ENCODE results near the gene CLGN. TPM values are rescaled to one million over a fixed set of nuclear protein-coding genes. Genes with fewer than 3 reads are reported as not detected.
"Not testable (repeated sequence)": the region's sequence is repeated elsewhere in the genome, so short reads cannot be mapped to it uniquely, and the experiment has no call there.

Gene CLGN, protein sequence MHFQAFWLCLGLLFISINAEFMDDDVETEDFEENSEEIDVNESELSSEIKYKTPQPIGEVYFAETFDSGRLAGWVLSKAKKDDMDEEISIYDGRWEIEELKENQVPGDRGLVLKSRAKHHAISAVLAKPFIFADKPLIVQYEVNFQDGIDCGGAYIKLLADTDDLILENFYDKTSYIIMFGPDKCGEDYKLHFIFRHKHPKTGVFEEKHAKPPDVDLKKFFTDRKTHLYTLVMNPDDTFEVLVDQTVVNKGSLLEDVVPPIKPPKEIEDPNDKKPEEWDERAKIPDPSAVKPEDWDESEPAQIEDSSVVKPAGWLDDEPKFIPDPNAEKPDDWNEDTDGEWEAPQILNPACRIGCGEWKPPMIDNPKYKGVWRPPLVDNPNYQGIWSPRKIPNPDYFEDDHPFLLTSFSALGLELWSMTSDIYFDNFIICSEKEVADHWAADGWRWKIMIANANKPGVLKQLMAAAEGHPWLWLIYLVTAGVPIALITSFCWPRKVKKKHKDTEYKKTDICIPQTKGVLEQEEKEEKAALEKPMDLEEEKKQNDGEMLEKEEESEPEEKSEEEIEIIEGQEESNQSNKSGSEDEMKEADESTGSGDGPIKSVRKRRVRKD
- polyA plus RNA-seq (ENCODE audit: insufficient read length in 12 of 12), result 1 to 10 TPM in 10 of 12 donors, not detected in 2; 1.7 to 3.2 (median 2.6) TPM
- long read RNA-seq, donor 1, result 0 reads
- long read RNA-seq, donor 2, result 0 reads
- long read RNA-seq, donor 3, result 0 reads
- long read RNA-seq, donor 4, result 0 reads
- long read RNA-seq, donor 5, result 0 reads
- long read RNA-seq, donor 6, result 0 reads
- long read RNA-seq, donor 7, result 0 reads
- long read RNA-seq, donor 8, result 0 reads
- long read RNA-seq, donor 9, result 0 reads
- long read RNA-seq, donor 10, result 0 reads
- long read RNA-seq, donor 11, partial matches to known transcripts, result 0 of 1 reads
- long read RNA-seq, donor 11, other reads (novel, unspliced or antisense), result 0 of 1 reads

DNA sequence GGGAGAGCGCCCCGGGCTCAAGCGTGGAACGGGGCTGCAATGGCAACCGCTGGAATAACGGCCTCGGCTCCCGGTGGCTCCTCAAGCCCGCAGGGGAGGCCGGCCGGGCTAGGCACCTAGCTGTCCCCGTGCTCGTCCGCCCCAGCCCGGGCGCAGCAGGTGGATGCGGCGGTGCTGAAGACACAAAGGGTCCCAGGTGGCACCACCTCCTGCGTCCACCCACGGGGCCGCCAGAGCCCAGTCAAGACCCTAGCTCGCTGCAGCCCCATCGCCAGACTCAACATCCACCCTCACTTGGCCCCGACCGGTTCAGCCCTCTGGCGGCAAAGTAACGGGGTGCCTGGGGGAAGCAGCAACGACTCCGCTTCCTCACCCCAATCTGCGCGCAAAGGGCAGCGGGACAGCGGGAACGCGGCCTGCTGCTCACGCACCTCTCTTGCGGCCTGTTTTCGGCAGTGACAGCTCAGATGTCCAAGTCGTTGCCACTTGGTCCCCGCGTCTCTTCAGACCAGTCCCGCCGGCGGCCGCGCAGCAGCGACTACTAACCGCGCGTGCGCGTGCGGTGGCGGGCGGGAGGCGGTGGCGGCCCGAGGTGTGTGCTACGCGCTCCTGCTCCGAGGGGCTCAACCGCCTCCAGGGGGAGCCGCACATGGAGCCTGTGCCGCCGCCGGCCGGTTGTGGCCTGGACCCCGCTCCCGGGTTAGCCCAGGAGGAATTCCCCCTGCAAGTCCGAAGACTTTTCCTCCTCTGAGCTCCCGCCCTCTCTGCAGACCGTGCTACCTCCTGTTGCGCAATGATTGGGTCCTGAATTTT lies at the start of gene CLGN:
TSS of gene CLGN (minus strand) at position 543 of the 813 bp plus-strand sequence. CDS start 14,570 bp downstream, outside the sequence.
- DNase-seq, result peak; percentile 54

DNA sequence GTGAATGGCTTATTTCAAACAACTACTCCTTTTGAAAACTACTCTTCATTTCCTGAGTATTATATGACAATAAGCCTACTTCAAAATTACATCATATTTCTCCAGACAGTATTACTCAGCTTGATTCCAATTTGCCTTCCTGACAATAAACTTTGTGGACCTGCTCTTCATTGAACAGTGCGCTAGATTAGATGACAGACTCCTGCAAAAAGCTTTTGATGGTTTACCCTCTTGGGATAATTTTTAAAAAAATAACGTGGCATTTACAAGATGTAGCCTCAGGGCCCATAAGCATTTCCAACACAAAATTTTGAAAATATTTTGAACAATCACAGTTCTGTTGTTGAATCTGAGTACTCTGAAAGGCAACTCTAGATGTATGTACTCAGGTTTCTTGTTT lies 44.7 kb upstream of the CLGN start:
- no peak for DNase-seq

- no peak for DNase-seq
These were observed 42.6 kb upstream of the CLGN start for GRCh38 chr4:140469791-140470733.

DNA sequence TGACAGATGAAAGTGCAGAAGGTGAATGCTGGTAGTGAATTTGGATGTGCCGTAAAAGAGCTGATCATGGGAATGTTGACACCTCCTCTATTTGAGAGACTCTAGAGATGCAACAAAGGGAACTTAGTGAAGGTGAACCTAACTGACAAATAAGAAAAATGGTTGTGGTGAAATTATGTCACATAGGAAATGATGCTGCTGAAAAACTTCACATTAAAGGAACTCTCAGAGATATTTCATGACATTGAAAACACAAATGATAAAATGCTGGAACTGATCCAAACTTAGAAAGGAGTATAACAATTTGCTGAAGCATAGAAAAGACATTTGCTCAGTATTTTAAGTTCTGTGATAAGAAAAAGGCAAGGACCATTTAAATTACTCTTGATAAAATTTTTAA lies 38.7 kb upstream of the CLGN start:
- no peak for DNase-seq

DNA sequence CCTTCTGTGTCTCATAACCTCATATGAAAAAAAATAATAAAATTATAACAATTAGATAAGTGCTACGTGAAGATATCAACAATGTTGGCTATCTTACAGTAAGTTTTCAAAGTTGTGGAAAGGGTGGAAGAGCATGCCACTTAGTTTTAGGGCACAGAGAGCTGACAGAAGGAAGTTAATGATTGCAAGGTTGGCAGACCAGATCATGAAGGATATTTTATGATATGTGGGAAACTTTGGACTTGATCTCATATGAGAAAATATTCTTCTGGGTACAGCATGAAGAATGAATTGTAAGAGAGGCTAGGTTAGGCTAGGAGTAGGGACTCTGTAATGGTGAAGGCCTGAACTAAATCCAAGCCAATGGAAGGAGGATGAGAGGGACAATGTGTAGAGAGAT lies 36.2 kb upstream of the CLGN start:
- no peak for DNase-seq

DNA sequence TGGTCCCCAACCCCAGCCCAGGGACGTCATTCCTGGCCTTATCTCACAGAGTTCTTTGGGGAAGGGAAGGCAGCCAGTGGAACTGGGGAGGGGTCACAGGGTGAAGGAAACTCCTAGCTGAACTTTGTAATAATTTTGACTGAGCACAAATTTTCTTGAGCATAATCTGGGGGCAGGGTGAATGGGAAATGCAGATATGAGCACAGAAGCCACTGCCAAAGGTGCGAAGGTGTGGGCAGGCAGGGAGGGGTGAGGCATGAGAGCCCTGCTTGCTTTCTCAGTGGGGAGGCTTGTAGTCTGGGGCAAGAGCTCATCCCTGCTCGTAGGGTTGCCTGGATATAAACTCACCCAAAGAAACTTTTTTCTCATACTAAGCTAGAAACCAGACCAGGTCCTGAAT lies 35.7 kb upstream of the CLGN start:
- no peak for DNase-seq

DNA sequence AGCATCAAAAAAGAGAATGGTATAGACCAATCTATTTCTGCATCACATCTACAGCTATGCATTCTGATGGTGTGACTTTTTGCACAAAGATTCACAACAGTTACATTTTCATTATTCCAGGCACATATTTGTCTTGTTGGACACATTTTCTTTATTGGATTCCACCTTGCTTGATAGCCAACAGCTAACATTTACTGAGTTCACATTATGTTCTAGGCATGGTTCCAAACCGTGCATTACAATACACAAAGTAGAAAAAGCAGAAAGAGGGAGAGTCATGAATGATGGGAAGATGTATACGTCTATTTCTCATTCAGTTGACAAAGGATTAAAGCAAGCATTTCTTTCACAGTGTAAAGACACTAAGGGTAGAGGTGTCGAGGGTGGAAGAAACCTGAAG lies 22.9 kb upstream of the CLGN start:
- no peak for DNase-seq

DNA sequence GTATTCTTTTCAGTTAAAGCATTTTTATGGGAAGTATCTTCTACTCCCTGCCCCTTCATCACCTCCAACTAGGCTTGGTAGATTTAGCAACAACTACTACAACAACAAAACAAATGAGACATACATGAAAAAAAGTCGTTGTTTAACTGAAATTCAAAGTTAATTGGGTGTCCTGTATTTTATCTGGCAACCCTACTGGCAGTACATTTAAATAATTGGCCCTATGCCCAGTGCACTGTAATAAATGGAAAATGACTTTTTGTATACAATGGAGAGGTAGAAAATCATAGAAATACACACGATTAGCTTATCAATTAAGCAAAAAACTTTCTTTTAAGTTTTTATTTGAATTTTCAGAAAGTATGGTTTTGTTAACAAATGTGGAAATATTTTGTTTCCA lies 21.4 kb upstream of the CLGN start:
- DNase-seq, result no peak

DNA sequence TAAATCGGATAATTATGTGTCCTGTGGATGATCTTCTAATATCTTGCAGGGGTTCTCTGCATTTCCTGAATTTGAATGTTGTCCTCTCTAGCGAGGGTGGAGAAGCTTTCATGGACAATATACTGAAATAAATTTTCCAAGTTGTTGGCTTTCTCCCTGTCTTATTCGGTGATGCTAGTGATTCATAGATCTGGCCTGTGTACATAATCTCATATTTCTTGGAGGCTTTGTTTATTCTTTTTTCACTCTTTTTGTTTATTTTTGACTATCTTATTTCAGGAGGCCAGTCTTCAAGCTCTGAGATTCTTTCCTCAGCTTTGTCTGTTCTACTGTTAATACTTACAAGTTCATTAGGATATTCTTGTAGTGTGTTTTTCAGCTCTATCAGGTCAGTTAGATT lies 20.7 kb upstream of the CLGN start:
- no peak for DNase-seq

GRCh38 chr4:140444347-140444746 lies 16.9 kb upstream of the CLGN start:
- not testable (repeated sequence) for DNase-seq

DNA sequence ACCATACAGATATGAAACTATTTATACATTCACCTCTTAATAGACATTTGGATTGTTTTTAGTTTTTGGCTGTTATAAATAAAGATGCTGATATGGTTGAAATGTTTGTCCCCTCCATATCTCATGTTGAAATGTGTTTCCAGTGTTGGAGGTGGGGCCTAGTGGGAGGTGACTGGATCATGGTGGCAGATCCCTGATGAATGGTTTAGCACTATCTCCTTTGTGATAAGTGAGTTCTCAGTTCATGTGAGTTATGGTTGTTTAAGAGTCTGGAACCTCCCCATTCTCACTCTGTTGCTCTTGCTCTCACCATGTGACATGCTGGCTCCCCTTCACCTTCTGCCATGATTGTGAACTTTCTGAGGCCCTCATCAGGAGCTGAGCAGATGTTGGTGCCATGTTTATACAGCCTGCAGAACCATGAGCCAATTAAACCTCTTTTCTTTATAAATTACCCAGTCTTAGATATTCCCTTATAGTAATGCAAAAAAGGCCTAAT lies 12.2 kb upstream of the CLGN start:
- DNase-seq, result no peak

DNA sequence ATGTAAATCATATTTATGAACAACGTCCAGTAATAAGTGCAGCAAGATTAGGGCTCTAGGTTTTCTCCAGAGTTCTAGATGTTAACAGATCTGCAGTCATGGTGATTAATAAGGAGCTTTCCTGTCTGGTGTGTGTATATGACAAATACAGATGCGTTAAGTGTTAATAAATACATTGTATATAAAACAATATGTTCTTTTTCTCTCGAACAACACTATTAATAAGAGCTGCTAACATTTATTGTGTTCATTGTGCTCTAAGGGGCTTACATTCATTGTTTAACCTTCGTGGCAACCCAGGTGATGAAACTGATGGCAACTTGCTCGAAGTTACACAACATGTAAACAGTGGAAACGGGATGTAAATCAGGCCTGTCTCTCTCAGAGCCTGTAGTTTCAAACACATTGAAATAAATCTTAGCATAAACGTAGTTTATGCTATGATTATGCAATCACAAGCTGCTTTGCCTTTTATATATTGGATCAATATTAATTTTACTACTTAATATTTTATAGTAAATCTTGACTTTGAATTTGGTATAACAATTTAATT lies 547 bp upstream of the CLGN start:
- no peak for DNase-seq

DNA sequence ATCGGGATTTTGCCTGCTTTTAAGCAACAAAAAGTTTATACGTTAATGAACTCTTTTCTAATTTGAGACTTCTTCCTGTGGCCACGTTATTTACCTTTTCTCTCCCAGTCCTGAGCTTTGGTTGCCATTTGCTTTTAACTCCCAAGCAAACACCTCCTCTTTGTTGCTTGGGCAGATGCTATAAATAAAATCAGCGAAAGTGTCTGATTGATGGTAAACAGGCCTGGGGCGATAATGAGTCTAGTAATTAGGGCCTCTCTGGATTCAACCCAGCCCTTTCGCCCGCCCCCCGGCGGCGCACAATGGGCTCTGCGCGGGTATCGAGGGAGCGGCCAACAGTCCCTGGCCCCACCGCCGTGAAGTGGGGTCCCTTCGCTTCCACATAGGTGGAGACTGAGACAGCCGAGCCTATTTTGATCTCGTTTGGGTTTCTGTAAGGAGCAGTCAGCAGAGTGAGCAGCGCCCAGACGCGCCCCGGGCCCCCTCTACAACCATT lies 790 bp downstream of the CLGN start:
- no peak for DNase-seq

DNA sequence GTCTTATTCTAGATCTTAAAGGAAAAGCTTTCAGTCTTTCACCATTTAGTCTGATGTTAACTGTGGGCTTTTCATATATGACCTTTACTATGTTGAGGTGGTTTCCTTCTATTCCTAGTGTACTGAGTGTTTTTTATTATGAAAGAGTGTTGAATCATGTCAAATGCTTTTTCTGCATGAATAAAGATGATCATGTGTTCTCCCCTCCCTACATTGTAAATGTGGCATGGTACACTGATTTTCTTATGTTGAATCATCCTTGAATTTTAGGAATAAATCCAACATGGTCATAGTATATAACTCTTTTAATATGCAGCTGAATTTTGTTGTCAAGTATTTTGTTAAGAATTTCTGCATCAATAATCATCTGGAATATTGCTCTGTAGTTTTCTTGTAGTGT lies 4.3 kb downstream of the CLGN start:
- DNase-seq, result no peak

- not testable (repeated sequence) for DNase-seq
These were observed 14.1 kb downstream of the CLGN start for GRCh38 chr4:140413130-140413969.

DNA sequence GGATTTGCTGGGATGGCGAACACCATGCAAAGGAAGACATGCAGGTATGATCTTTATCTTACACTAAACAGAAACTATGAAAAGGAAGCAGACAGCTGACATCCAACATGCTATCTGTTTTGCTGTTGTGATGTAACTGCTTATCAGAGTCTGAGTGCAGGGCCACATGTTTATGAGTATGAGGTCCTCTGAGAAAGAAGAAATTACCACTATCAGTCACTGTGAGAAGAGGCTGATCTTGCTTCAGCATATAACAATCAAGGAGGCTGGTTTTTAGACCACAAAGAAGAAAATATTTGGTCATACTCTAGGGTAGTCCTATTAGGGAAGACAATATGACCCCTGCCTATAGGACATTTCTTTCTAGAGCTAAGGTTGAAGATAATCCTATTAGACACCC lies 18.5 kb downstream of the CLGN start:
- DNase-seq, result no peak

- DNase-seq, result no peak
These were observed 21.2 kb downstream of the CLGN start for GRCh38 chr4:140406292-140406691.

DNA sequence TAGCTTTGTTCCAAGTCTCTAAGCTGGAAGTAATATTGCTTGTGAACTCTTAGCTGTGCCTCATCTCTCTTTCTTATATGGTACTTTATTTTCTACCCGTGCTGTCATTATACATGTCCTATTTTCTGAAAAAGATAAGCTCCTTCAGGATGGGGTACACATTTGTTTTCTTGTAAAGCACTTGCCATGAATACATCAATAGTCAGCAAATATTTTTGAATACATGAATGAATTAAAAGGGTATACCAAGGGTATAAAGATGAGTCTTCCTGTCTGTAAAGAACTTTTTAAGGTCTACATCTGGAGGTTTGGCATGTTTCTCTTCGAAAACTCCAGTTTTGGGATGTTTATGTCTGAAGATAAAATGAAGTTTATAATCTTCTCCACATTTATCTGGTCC lies 27.3 kb downstream of the CLGN start:
- DNase-seq, result no peak

GRCh38 chr4:140395668-140396067 lies 31.8 kb downstream of the CLGN start:
- no peak for DNase-seq

Data from muscle of arm (tissue), 14 donors.